ENCODE results near the gene E2F4. TPM values are rescaled to one million over a fixed set of nuclear protein-coding genes. Genes with fewer than 3 reads are reported as not detected.

E2F4 gene
- total RNA-seq (2022; extraction: Qiagen RNA extraction): 92.3 to 103 TPM (median 99.1 TPM) in 5 replicates

GRCh38 chr16:67191995-67192681 lies at the start of gene E2F4:
Gene E2F4 (plus strand): TSS chr16:67192155. CDS start chr16:67192228, 73 bp downstream.

GRCh38 chr16:67150833-67151396 lies 41.0 kb upstream of the E2F4 start, which contains the start of gene B3GNT9:
Gene B3GNT9 (minus strand): TSS chr16:67150998. CDS start chr16:67150485, 513 bp downstream.

GRCh38 chr16:67164599-67165061 lies 27.3 kb upstream of the E2F4 start, which contains the start of gene HSF4:
Gene HSF4 (plus strand): TSS chr16:67164745. CDS start chr16:67164812, 67 bp downstream.

GRCh38 chr16:67170168-67170948 lies 21.6 kb upstream of the E2F4 start, which contains the start of gene NOL3:
Gene NOL3 (plus strand): TSS chr16:67170538.

GRCh38 chr16:67183627-67184452 lies 8.1 kb upstream of the E2F4 start, which contains the start of gene MATCAP1:
Gene MATCAP1 (minus strand): TSS chr16:67183963. CDS start chr16:67180610, 3,353 bp downstream.

GRCh38 chr16:67190041-67190440 lies 1.9 kb upstream of the E2F4 start, which contains the start of gene EXOC3L1:
Gene EXOC3L1 (minus strand): TSS chr16:67190136. CDS start chr16:67189676, 460 bp downstream.

GRCh38 chr16:67199011-67199807 lies 7.3 kb downstream of the E2F4 start, which contains the start of gene ELMO3:
Gene ELMO3 (plus strand): TSS chr16:67199131. CDS start chr16:67199327, 196 bp downstream.

GRCh38 chr16:67226804-67227566 lies 35.0 kb downstream of the E2F4 start, which contains the start of gene TMEM208:
Gene TMEM208 (plus strand): TSS chr16:67227130. CDS start chr16:67227219, 89 bp downstream.

GRCh38 chr16:67247192-67248072 lies 55.5 kb downstream of the E2F4 start, which contains the start of gene FHOD1:
Gene FHOD1 (minus strand): TSS chr16:67247481. CDS start chr16:67247410, 71 bp downstream.

Other genes with a start within 250 kb of the E2F4 start
- 2.0 to 2.5 TPM (median 2.5 TPM) in 5 replicates for gene CES3, start 230.9 kb upstream of the E2F4 start, total RNA-seq (2022; extraction: Qiagen RNA extraction)
- 3.4 to 4.1 TPM (median 3.7 TPM) in 5 replicates for gene CES4A, start 203.6 kb upstream of the E2F4 start, total RNA-seq (2022; extraction: Qiagen RNA extraction)
- 49.9 to 68.7 TPM (median 52.8 TPM) in 5 replicates for gene CBFB, start 163.0 kb upstream of the E2F4 start, total RNA-seq (2022; extraction: Qiagen RNA extraction)
- gene PHAF1, start 82.2 kb upstream of the E2F4 start, total RNA-seq (2022; extraction: Qiagen RNA extraction): 24.9 to 28.4 TPM (median 25.6 TPM) in 5 replicates
- 7.0 to 9.5 TPM (median 8.9 TPM) in 5 replicates for gene B3GNT9, start 41.2 kb upstream of the E2F4 start, total RNA-seq (2022; extraction: Qiagen RNA extraction)
- 15.1 to 22.9 TPM (median 21.6 TPM) in 5 replicates for gene TRADD, start 32.2 kb upstream of the E2F4 start, total RNA-seq (2022; extraction: Qiagen RNA extraction)
- 6.3 to 9.6 TPM (median 8.4 TPM) in 5 replicates for gene FBXL8, start 32.2 kb upstream of the E2F4 start, total RNA-seq (2022; extraction: Qiagen RNA extraction)
- 13.1 to 17.8 TPM (median 14.8 TPM) in 5 replicates for gene HSF4, start 27.4 kb upstream of the E2F4 start, total RNA-seq (2022; extraction: Qiagen RNA extraction)
- 80.2 to 102 TPM (median 97.0 TPM) in 5 replicates for gene NOL3, start 21.6 kb upstream of the E2F4 start, total RNA-seq (2022; extraction: Qiagen RNA extraction)
- 5.5 to 9.0 TPM (median 6.2 TPM) in 5 replicates for gene MATCAP1, start 8.2 kb upstream of the E2F4 start, total RNA-seq (2022; extraction: Qiagen RNA extraction)
- gene EXOC3L1, start 2.0 kb upstream of the E2F4 start, total RNA-seq (2022; extraction: Qiagen RNA extraction): 0.06 to 0.25 TPM (median 0.17 TPM) in 5 replicates
- 0.76 to 1.3 TPM (median 1.2 TPM) in 5 replicates for gene ELMO3, start 7.0 kb downstream of the E2F4 start, total RNA-seq (2022; extraction: Qiagen RNA extraction)
- 84.1 to 104 TPM (median 91.8 TPM) in 5 replicates for gene TMEM208, start 35.0 kb downstream of the E2F4 start, total RNA-seq (2022; extraction: Qiagen RNA extraction)
- gene FHOD1, start 55.3 kb downstream of the E2F4 start, total RNA-seq (2022; extraction: Qiagen RNA extraction): 41.9 to 59.6 TPM (median 54.0 TPM) in 5 replicates
- 1.2 to 1.9 TPM (median 1.5 TPM) in 5 replicates for gene SLC9A5, start 56.8 kb downstream of the E2F4 start, total RNA-seq (2022; extraction: Qiagen RNA extraction)
- 12.7 to 16.0 TPM (median 15.3 TPM) in 5 replicates for gene PLEKHG4, start 87.4 kb downstream of the E2F4 start, total RNA-seq (2022; extraction: Qiagen RNA extraction)
- 0.21 to 0.53 TPM (median 0.39 TPM) in 5 replicates for gene KCTD19, start 134.6 kb downstream of the E2F4 start, total RNA-seq (2022; extraction: Qiagen RNA extraction)
- 0.06 to 0.17 TPM in 2 of 5 replicates, not detected in the others for gene LRRC36, start 134.7 kb downstream of the E2F4 start, total RNA-seq (2022; extraction: Qiagen RNA extraction)
- 9.5 to 13.9 TPM (median 13.7 TPM) in 5 replicates for gene TPPP3, start 201.3 kb downstream of the E2F4 start, total RNA-seq (2022; extraction: Qiagen RNA extraction)
- gene ZDHHC1, start 224.3 kb downstream of the E2F4 start, total RNA-seq (2022; extraction: Qiagen RNA extraction): 5.4 to 6.9 TPM (median 6.8 TPM) in 5 replicates
- 2.0 to 2.3 TPM (median 2.2 TPM) in 5 replicates for gene HSD11B2, start 239.0 kb downstream of the E2F4 start, total RNA-seq (2022; extraction: Qiagen RNA extraction)